AG04449 (cell line): Measurements from ENCODE around the gene CYTH1.

Source experiments
- CTCF ChIA-PET: fragments of 350-600 bp; formaldehyde crosslinking; extraction: SDS; loops from one replicate; lab custom pipeline; 2021; ENCODE audit warnings: antibody characterized with exemption; lab: Yijun Ruan, JAX
- POLR2A ChIA-PET: fragments of 400-600, 350-600 bp; formaldehyde crosslinking; extraction: SDS; loops from one replicate; lab custom pipeline; 2020; ENCODE audit warnings: antibody characterized with exemption, inconsistent platforms; lab: Yijun Ruan, JAX
- DNase-seq: peaks from one replicate; pipeline ENCODE4 v3.0.0-alpha.2; 2010; ENCODE audit warnings: low read depth, low spot score
- H3K4me3 ChIP-seq: 2 replicates; pipeline ENCODE4 v1.5.1; 2011; ENCODE audit warnings: low read depth, mild to moderate bottlenecking, control low read depth, low read length
- CTCF ChIP-seq: IDR thresholded peaks from one replicate; pipeline ENCODE4 v1.5.1; 2011; ENCODE audit warnings: mild to moderate bottlenecking, moderate library complexity, low read length, control low read depth, inconsistent platforms; ENCODE audit not compliant: insufficient read depth; ENCODE audit errors: missing control alignments

The CYTH1 gene

GRCh38 chr17:78648293-78648692 is 133.8 kb downstream of the CYTH1 start:
- no peak overlapping the region for H3K4me3 ChIP-seq
- ChIA-PET CTCF (interaction anchor here (1.0 to 1.2 kb wide), 2 partner anchors 9 to 151 kb away, joined by 3 read pairs; no protein-coding TSS in a partner anchor), POLR2A (no interaction called here)
- no peak for TF ChIP-seq CTCF
- DNase-seq: no peak

GRCh38 chr17:78647032-78647431 is 135.0 kb downstream of the CYTH1 start:
- no peak for TF ChIP-seq CTCF

GRCh38 chr17:78645421-78646295 is 136.4 kb downstream of the CYTH1 start:
- H3K4me3 ChIP-seq: no peak overlapping the region
- no peak for DNase-seq
- no peak for TF ChIP-seq CTCF
- ChIA-PET CTCF (no interaction called here), POLR2A (no interaction called here)

More at GRCh38 chr17:78647032-78647431, 135.0 kb downstream of the CYTH1 start:
- CTCF ChIA-PET: no interaction called here
- no peak for DNase-seq
- POLR2A ChIA-PET: no interaction called here
- H3K4me3 ChIP-seq: no peak overlapping the region

- H3K4me3 ChIP-seq: no peak overlapping the region
- ChIA-PET CTCF (no interaction called here), POLR2A (no interaction called here)
- DNase-seq: no peak
- TF ChIP-seq CTCF: no peak
Observed at GRCh38 chr17:78644931-78645351, 137.1 kb downstream of the CYTH1 start.

GRCh38 chr17:78644224-78644623 is 137.8 kb downstream of the CYTH1 start:
- POLR2A ChIA-PET: no interaction called here
- no peak for TF ChIP-seq CTCF
- no peak overlapping the region for H3K4me3 ChIP-seq
- no peak for DNase-seq
- CTCF ChIA-PET: no interaction called here

- POLR2A ChIA-PET: no interaction called here
- no peak for DNase-seq
- TF ChIP-seq CTCF: no peak
- H3K4me3 ChIP-seq: no peak overlapping the region
- CTCF ChIA-PET: no interaction called here
Observed at GRCh38 chr17:78643326-78643725, 138.7 kb downstream of the CYTH1 start.
